Measurements from ENCODE around the gene AADACL4.

The AADACL4 gene
- 0 to 0.06 (median 0) reads per million in 18 experiments for total RNA-seq

GRCh38 chr1:12643785-12644184 lies at the start of gene AADACL4:
Gene AADACL4, plus strand, starts transcription at chr1:12644085. Its CDS starts 462 bp downstream, at chr1:12644547.
- no peak for DNase-seq

GRCh38 chr1:12594490-12594889 lies 49.4 kb upstream of the AADACL4 start:
- no peak for DNase-seq

- DNase-seq, result peak; percentile 68 to 88
These were observed 48.7 kb upstream of the AADACL4 start for GRCh38 chr1:12594966-12595756.

- no peak for DNase-seq
These were observed 48.2 kb upstream of the AADACL4 start for GRCh38 chr1:12595757-12596006.

GRCh38 chr1:12596007-12596821 lies 47.7 kb upstream of the AADACL4 start:
- peak; percentile 96 to 98 for DNase-seq

- DNase-seq, result peak; percentile 59 to 71
These were observed 46.1 kb upstream of the AADACL4 start for GRCh38 chr1:12597792-12598191.

GRCh38 chr1:12598974-12599373 lies 44.9 kb upstream of the AADACL4 start:
- DNase-seq, result no peak

- no peak for DNase-seq
These were observed 44.2 kb upstream of the AADACL4 start for GRCh38 chr1:12599657-12600056.

GRCh38 chr1:12600335-12600734 lies 43.5 kb upstream of the AADACL4 start:
- DNase-seq, result no peak

GRCh38 chr1:12600880-12601633 lies 42.8 kb upstream of the AADACL4 start:
- DNase-seq, result no peak

- peak; percentile 77 to 79 for DNase-seq
These were observed 41.9 kb upstream of the AADACL4 start for GRCh38 chr1:12601700-12602658.

- no peak for DNase-seq
These were observed 41.2 kb upstream of the AADACL4 start for GRCh38 chr1:12602659-12603024.

- DNase-seq, result no peak
These were observed 40.7 kb upstream of the AADACL4 start for GRCh38 chr1:12603224-12603623.

GRCh38 chr1:12604114-12604874 lies 39.6 kb upstream of the AADACL4 start:
- DNase-seq, result peak; percentile 88 to 91

GRCh38 chr1:12604986-12605385 lies 38.9 kb upstream of the AADACL4 start:
- DNase-seq, result no peak

GRCh38 chr1:12607263-12607662 lies 36.6 kb upstream of the AADACL4 start:
- peak; percentile 57 to 62 for DNase-seq

GRCh38 chr1:12608311-12608957 lies 35.5 kb upstream of the AADACL4 start:
- DNase-seq, result no peak

GRCh38 chr1:12609469-12610003 lies 34.3 kb upstream of the AADACL4 start:
- no peak for DNase-seq

- no peak for DNase-seq
These were observed 33.5 kb upstream of the AADACL4 start for GRCh38 chr1:12610305-12610935.

- DNase-seq, result no peak
These were observed 32.9 kb upstream of the AADACL4 start for GRCh38 chr1:12610941-12611340.

Measured in inflammatory macrophage (primary cell).